SIG-M5 treated with dmso at 0.1 percent for 504 hours (cell line): ENCODE results near the gene ARHGAP26.
A peak's percentile ranks its signal among the peaks of the same experiment; 100 is the strongest.

ENCODE experiments used
- DNase-seq: peaks from one replicate; lab custom pipeline; 2025; ENCODE audit not compliant: unreplicated experiment; lab: John Stamatoyannopoulos, UW

ARHGAP26 gene

DNA sequence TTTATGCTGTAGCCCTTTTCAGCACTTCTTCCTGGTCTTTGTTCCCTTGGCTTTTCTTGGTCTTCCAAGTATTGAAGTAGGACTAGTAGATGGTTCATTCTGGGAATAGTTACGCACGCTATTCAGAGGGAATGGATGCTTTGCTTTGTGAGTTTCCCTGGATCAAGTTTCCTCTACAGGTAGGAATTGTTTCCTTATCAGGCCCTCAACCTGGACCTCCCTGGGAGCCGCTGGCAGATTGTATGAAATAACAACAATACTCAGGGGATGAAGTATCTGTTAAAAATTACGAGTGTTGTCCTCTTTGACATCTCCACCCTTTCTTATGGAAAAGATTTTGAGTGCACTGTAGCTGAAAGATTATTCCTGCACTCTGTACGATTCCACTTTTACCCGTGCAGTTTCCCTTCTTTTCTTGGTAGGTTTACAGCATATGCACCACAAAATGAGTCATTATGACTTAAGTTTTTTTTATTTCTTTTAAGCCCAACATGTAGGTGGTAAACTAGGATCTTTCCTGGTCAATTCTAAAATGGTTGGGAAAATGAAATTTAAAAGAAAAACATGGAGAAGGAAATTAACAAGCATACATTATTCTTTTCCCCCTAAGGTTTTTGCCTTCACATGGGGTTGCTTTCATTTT is 57.9 kb downstream of the ARHGAP26 start:
- no peak for DNase-seq

DNA sequence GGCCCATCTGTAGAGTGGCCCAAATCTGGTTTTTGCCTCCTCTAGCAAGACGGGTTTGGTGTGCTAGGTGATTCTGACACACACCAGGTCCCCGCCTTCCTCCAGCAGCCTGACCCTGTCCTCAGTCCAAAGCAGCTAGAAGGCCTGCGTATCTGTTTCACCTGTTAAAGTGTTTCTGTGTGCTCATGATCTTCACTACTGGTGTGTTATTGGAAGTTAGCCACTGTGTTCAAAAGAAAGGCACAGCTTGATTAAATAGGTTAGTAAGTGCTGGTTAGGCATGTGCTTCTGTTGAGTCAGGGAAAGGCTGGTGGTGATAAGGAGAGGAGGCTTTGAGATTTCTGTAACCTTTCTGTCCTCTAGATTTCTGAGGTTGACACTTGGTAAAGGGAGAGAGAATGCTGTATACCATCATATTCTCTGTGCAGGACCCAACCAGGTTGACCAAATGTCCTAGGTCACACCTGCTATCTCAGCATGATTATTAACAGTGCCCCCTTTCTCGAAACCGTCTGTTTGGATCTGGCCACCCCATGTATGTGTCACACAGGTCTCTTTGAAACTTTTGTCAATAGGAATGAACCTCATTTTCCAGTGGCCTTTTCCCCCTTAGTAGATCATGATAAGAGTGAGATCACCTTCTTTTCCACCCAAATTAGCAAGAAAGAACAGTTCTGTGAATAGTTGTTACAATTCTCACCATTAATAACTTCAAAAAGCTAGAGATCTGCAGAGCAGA is 58.8 kb downstream of the ARHGAP26 start:
- no peak for DNase-seq

DNA sequence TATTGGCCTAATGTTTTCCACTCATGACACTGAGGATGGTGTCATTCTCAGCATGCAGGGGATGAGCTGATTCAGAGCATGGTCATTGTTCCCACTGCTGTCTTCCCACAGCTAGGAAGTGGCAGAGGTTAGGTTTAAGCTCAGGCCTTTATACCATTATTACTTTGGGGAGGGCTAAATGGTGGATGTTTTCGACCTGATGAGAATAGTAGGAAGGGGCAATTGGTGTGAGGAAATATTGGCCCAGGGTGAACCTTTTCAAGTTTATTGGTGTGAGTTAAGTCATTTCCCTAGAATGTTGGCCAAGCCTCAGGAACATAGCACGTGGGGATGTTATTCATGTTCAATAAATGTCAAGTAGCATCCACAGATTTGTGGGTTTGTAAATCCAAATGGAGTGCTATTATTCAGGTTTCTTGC is 59.6 kb downstream of the ARHGAP26 start:
- no peak for DNase-seq

DNA sequence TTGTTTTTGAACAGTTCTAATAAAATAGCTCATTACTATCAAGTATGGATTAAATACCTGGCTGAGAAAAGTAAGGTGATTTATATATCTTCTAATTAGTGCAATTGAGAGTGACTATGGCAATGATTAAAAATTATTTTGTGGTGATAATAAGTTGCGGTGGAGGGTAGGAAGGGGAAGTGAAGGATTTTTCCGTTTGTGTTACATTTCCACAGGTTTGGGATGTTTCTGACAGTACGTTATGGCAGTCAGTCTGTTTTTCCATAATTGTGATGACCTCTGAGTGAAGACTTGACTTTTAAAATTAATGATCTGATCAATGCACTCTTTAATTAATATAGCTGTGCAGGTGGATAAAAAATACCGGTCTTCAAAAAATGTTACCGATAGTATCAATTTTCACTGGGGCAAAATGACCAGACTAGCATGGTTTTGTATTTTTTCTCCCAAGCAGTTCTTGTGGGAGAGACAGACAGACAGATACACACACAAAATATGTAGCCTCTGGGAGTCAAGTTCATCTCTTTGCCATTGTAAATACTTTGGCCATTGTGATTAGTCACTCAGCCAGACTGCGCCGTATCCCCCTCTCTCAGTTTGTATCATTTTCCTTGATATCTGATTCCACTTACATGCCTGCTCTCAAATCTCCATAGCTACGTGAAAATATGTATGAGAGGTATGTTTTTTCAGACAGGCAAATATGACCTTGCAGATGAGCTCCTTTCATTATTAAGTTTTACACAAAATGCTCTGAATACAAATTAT is 60.2 kb downstream of the ARHGAP26 start:
- no peak for DNase-seq

DNA sequence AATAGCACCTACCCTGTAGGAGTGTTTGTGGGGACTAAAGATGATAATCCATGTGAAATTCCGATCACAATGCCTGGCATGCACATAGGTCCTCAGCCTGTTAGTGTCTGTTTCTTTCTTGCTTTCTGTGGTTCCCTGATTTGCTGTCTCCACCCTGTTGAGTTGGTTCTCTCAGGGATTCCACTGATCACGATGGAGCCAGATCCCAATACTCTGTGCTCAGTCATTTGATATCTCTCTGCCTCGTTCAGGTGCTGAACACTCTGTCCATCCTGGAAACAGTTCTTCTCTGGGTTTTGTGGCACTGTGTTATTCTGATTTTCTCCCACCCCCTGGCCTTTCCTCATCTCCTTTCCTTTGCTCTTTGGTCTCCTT is 60.8 kb downstream of the ARHGAP26 start:
- DNase-seq: no peak

DNA sequence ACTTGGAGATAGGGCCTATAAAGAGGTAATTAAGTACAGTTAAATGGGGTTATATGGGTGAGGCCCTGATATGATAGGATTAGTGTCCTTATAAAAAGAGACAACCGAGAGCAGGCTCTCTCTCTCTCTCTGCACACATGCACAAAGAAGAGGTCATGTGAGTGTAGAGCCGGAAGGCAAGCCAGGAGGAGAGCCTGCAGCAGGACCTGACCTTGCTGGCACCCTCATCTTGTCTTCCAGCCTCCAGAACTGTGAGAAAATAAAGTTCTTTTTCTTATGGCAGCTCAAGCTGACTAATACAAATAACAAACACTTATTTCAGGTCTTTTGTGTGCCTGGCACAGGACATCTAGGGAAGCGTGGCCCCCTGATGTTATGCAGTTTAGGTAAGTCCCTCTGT is 62.1 kb downstream of the ARHGAP26 start:
- no peak for DNase-seq

DNA sequence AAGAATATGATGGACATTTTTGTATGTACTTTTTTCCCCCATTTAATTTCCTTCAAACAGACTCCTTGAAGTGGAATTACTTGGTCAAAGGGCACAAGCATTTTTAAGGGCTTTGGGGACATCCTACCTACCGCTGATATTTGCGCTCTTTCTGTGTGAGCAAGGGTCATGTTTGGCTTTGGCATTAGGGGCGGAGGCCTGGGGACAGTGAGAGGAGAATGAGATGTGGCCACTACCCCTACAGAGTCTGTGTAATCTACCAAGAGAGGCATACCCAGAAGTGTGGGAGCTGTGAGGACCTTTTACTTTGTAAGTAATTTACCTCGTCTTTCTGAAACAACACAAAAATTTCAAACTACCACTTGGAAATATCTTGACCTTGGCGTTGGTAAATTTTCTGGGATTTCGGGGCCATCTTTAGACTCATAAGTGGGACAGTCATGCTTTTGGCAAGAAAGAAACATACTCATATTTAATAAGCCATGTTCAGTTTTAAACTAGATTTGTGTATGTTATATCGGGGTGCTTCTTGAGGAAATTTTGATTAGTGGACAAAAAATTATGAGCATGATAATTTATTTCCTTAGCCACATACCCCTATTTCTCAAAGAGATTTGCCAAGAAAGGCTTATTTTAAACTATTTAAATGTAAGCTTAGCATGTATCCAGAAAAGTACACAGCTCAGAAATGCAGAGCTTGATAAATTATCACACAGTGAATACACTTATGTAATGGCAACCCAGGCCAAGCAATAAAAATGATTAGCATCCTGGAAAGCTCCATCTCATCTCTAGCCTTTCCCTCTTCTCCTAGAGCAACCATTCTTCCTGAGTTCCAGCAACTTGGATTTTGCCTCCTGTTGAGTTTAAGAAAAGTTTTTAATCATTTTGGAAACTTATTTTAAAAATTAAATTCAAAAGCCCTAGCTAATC is 63.6 kb downstream of the ARHGAP26 start:
- no peak for DNase-seq

DNA sequence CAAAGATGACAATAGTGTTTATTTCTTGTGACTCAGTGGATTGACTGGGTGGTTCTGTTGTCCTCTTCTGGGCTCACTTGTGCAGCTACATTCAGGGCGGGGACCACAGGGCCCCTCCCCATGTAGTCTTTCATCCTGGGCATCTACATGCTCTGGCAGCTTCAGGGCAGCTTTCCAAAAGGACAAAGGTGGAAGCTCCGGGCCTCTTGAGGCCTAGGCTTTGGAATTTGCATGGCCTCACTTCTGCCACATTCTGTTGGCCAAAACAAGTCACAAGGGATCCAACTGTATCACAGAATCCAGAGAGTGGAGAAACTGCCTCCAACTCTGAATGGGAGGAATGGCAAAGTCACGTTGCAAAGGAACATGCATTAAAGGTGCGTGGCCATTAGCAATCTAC is 64.3 kb downstream of the ARHGAP26 start:
- no peak for DNase-seq

DNA sequence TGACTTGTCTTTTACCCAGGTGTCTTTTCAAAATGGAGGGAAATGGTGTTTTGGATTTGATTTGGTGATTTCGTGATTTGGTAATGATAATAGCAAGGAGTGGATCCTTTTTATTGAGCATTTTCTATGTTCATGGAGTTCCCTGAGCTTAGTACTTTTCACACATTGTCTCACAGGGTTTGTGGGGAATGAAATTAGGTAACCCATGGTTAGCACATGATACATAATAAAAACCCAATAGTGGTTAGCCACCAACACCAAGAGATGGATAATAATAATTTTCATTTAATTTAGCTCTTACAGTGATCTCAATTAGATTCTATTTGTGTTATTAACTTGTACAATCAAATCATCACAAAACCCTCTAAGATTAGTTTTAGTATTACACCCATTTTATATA is 65.4 kb downstream of the ARHGAP26 start:
- DNase-seq: no peak

DNA sequence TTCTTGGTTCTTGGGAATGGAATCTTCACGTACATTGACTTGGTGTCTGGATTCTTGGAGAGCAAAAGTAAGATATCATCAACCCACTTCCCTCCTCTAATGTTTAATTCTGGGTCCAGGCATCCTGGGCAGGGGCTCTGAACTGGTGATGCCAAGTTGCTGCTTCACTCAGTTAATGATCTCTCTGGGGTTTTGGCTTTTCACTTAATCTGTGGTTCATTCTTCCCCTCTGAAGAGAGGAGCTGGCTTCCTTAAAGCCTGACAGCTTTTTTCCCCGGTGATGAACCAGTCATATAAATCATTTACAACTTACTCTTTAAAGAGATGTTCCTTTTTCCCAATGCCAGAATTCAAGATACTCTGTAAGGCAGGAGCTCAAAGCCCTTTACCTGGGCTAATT is 65.9 kb downstream of the ARHGAP26 start:
- DNase-seq: no peak

DNA sequence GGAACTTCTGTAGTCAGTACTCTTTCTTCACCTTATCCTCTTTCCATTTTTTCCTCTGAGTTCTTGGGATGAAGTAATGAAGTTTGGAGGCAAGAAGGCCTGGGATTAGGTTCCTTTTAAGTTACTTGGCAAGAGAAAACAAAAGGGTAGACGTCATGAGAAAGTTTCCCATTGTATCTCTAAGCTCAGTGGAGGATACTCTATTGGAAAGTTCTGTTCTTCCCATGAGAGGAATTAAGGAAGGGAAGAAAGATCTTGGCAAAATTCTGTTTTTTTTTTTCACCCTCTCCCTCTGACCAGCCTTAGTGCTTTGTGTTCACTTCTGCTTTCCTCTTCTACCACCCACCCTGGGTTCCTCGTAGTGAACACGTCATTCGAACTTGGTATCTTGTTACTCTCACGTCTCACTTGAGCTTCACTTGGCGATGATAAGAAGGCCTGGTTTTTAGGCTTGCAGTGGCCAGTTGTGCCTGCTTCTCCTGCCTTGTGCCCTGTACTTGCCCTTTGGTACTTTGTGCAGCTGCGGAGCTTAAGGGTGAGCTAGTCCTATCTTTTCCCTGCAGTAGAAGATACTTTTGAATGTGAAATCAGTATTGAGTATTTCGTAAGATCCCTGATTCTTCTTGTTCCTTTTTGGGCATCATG is 67.0 kb downstream of the ARHGAP26 start:
- DNase-seq: peak; percentile 86

DNA sequence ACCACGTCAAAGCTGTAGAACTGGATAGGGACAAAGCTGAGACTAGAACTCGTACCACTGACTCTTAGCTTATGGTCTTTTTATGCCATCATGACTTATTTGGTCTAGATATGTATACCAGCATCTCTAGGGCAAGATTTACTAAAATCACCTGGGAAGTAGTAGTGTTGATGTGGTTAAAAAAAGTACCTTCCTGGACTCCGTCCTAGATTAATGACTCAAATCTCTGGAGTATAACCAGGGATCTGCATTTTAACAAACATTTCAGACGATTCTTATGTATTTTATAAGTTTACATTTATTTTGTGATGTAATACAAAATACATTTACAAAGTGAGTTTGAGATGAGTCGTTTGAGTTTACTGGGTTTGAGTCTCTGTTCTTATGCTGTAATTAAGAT is 68.7 kb downstream of the ARHGAP26 start:
- DNase-seq: no peak

DNA sequence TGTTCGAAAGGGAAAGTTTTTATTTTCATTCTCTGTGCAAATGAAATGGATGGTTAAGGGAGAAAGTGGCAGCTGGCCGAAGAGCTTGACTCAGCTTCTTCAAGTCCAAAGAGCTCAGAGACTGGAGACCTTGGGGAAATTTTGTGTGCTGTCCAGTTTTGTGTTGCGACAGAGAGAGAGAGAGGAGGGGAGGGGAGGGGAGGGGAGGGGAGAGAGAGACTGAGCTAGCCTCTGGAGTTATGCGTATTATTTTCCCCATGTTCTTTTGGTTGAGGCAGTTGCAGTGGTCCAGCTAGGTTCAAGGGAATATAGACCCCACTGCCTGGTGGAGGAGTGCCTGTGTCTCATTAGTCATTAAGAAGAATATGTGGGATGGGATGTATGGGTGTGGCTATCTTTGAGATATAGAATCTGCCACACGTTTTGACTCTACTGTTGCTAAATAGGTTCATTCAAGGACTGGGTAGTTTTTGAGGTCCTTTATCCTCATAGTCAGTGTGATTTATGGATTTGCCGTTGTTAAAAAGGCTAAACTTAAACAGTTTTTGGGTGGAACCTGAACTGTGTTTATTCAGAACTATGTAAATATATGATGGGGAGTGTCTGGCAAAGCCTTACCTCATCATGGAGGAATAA is 69.7 kb downstream of the ARHGAP26 start:
- no peak for DNase-seq

DNA sequence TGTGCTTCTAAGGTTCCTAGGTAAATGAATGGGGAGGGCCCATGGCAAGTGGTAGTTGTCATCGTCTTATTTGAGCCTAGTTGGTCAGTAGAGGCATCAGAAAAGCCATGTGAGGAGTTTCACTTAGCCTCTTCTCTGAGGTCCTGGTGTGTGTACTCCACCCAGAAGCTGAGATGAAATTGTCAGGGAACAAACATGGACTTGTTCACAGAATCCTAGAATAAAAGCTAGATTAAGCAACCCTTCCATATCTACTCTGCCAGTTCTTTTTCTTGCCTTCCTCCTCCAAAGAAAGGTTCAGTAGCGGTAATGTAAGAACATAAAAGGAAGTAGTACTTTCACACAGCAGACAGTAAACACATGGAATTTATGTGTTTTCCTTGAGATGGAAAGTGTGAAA is 70.4 kb downstream of the ARHGAP26 start:
- peak; percentile 46 for DNase-seq

DNA sequence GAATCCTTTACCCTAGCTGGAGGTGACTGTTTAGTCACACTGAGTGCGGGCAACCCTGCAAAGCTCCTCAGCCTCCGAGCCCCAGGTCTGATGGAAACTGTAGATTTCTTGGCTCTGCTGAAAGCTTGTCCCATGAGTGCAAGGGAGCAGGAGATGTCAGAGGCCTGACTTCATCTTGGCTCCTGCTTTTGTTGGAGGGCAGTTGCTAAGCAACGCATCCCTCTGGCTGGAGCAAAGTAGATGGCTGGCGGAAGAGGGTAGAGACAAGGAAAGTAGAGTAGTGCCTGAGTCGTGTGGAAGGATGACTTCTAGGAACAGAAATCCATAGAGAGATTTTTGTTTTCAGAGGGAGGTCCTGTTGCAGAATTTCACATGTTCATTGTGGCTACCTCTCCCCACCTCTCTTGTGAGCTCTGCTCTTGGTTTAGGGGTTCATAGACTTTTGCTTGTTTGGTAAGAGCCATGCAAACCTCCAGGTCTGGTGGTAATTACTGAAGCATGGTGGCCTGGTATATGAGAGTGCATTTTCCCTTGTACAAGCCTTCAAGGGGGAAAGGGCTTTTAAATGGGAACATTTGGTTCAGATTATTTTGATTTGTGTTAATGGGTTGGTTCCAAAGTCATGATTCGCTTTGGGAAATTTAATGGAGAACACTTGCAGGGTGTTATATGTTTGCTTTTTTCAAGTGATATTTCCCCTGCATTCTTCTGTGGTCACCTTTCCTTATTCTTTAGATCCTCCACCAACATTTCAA is 71.5 kb downstream of the ARHGAP26 start:
- DNase-seq: no peak

DNA sequence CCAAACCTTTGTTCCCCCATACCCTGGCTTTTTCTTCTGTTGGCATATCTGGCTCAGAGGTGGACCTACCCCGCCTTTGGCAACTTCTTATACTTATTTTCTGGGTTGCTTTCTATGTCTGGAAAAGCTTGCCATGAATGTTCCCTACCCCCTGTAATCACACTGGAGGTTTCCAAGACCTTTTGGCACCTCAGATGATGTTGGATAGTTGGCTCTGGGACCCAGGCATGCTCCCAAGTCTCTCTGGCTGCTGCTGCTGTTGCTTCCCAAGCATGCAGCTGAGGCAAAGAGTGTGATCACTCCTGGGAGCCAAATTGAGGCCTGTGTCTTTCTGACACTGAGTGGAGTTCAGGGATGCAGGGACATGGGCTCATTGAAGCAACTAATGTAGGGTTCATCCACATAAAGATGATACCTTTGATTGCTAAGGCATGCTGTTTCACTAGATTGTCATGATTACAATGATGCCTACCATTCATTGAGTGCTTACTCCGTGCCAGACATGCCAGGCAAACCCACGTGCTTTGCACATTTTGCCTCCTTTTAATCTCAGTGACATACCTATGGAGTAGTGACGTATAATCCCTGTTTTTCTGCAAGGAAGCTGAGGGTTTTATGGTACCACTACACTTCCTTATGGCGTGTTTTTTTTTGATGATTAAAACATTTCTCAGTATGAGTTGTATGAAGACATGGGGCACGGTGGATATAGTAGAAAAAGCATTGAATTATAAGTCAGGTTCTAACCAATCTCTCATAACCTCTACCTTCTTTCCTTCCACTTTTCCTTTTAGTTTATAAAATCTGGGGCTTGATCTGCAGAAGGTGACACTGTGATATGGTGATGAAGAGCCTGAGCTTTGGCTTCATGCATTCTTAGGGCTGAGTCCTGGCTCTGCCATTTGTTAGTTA is 73.1 kb downstream of the ARHGAP26 start:
- DNase-seq: no peak

DNA sequence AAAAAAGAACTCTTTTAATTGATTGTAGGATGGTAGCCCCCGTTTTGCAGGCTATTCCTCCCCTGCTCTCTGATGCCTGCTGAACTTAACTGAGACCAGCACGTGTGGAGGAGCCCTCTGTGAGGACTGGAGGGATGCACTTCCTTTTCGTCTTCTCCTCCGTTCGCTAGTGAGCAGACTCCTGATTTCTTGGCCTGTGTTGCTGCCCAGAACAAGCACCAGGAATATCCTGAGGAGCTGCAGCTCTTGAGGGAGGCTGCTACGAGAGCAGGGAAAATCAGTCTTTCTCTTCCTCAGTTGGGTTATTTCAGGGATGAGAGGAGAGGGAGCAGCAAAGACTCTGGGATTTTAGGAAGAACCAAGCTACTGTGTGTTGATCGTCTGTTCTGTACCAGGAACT is 74.7 kb downstream of the ARHGAP26 start:
- no peak for DNase-seq

DNA sequence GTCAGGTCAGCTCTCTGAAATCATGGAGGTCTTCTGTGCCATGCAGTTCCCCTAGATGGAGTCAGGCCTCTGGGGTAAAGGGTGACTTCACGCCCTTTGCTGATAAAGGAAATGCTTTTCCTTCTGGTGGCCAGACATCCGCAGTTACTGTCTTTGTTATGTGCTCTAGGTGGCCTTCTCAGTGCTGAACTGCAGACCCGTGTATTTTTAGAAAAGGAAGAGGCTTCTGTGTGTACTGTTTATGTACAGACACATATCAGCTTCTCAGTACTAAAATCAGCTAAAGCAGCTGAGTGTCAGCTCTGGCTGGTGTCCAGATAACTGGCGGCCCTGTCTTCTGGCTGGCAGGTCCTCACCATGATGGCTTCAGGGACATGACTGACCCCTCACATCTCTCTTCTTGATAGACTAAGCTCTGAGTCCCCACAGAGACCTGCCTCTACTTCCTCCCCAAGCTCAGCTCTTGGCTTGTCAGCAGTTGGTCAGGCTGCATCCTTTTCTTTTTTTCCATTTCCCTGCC is 75.3 kb downstream of the ARHGAP26 start:
- no peak for DNase-seq
